GM18505 (cell line): ENCODE results near the gene RGS14.

Experiments
- ATAC-seq: cut with Tn5 transposase; IDR thresholded peaks from one replicate; pipeline ENCODE4 v1.9.1; 2021; ENCODE audit not compliant: unreplicated experiment
- POLR2A ChIP-seq: IDR thresholded peaks from 4 replicates; pipeline ENCODE4 v1.6.1; 2011; ENCODE audit warnings: borderline replicate concordance; ENCODE audit not compliant: insufficient read depth, insufficient read length; ENCODE audit errors: extremely low read depth

Gene RGS14, protein sequence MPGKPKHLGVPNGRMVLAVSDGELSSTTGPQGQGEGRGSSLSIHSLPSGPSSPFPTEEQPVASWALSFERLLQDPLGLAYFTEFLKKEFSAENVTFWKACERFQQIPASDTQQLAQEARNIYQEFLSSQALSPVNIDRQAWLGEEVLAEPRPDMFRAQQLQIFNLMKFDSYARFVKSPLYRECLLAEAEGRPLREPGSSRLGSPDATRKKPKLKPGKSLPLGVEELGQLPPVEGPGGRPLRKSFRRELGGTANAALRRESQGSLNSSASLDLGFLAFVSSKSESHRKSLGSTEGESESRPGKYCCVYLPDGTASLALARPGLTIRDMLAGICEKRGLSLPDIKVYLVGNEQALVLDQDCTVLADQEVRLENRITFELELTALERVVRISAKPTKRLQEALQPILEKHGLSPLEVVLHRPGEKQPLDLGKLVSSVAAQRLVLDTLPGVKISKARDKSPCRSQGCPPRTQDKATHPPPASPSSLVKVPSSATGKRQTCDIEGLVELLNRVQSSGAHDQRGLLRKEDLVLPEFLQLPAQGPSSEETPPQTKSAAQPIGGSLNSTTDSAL

DNA sequence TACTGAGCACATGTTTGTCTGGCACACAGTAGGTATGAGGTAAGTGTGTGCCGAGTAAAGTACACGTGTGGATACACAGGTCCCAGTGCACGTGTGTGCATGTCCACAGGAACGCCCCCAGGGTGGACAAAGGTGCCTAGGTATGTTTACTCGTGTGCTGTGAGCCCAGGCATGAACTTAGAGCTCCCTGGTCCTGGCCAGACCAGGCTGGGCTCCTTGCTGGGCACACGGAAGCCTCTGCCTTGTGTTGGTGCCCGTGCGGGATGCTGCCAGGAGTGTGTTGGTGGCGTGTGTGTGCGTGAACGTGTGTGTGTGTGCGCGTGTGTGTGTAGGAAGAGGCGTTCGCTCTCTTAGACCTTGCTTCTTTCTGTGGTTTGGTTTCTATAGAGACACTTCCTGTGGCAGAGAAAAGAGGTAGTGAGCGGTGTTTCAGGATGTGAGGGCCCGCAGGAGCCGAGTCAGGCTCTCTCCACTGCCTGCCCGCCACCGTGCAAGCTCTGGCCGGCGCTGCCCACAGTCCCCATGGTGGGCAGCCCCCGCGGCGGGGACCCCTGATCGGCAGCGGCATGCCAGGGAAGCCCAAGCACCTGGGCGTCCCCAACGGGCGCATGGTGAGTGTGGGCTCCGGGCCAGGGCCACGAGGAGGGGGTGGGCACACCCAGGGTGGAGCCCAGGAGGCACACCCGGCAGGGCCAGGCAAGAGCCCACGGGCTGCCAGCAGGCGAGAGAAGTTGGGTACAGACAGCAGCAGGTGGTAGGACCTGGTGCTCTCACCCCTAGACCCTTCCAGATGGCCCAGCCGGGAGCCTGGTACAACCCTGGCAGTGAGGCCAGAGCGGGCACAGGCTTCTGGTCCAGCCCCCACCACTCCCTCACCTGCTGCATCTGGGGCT is at the start of gene RGS14:
TSS of gene RGS14 (plus strand) at position 466 of the 893 bp plus-strand sequence. CDS start at position 567, 101 bp downstream.
- peak; percentile 81 for TF ChIP-seq POLR2A
- ATAC-seq = peak; percentile 79

DNA sequence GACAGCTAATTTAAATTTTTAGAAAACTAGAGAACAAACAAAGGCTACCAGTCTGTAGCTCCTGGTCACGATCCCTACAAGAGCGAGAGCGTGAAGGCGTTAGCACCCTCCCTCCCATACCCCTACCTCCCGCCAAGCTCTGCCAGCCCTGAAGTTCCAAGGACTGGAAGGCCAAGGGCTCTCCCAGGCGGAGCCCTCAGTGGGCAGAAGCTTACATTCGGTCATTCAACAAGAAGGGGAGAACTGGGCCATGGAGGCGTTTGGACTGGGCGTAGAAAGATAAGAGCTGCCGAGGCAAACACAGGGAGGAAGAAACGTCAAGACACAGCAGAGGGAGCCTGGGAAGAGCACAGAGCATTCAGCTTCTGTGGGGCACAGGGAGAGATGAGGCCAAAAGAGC is 49.0 kb upstream of the RGS14 start:
- no peak for ATAC-seq
- no peak for TF ChIP-seq POLR2A

DNA sequence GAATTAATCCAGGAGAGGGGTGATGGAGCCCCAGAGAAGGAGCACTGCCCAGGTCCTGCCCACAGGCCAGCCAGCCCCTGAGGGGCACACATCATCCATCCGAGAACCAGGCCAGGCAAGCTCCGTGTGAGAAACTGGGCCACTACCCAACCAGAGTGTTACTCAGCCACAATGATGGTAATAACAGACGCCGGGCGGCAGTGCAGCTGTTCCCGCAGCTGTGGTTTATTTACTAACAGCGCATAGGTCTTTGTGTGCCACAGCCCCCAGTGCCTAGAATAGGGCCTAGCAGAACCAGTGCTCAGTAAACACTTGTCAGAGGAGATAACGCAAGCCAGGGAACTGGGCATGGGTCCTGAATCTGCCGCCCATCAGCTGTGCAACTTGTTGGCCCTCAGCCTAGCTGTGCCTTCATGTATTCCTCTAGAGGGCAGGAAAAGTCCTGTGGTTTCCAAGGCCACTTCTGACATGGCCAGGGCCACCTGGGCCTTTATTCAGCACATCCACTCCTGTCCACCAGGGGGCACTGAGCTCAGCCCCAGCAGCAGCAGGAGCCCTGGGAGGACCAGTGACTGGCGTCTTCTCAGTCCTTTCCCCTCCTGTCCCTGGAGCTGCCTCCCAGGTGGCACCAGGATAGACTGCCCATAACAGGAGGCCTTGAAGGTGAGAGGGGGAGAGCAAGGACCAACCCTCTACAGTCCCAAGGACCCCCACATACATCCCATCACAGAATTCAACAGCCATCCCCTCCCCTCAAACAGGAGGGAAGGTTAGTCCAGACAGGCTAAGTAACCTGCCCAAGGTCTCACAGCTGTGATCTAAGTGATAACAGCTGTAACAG is 48.2 kb upstream of the RGS14 start:
- ATAC-seq = no peak
- no peak for TF ChIP-seq POLR2A

DNA sequence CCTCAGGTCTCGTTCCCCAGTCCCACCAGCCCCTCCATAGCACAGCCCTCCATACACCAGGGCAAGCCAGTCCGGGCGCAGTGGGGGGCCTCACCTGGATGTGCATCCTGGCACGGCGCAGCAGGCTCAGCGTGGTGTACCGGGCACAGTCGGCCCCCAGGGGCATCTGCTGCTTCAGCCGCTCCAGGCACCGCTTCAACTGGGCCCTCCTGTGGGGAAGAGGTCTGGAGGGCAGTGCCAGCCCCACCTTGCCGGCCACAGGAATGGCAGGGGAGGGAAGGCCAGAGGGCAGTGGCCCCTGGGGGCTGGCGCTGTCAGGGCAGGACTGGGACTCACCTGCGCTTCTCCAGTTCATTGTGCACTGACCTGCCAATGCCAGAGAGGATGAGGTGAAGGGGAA is 47.4 kb upstream of the RGS14 start:
- ATAC-seq = no peak
- no peak for TF ChIP-seq POLR2A

DNA sequence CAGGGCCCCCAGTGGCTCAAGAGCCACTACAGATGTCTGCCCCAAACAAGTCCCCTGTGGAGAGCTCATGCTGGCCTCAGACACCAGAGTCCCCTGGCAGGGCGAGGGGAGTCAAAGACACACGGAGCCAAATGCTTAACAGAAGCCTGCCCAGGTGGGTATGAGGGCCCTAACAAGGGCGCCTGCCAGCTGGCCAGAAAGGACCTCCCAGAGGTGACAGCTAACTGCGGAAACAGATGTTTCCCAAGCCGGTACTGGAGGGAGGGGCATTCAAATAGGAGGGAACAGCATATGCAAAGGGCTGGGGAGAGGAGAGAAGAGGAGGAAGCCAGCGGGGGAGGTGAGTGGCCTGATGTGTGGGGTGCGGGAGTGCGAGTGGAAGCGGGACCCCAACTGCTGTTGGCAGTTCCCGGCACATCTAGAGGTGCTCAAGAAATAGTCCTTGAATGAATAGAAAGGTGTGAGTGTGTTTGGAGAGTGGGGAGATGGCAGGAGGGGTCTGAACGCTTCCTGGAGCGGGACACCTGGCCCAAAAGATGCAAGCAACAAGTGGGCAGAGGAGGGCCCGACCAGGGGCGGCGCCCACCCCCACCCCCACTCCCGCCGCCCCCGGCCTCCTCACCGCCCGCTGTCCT is 46.9 kb upstream of the RGS14 start:
- ATAC-seq = no peak
- peak; percentile 46 for TF ChIP-seq POLR2A

DNA sequence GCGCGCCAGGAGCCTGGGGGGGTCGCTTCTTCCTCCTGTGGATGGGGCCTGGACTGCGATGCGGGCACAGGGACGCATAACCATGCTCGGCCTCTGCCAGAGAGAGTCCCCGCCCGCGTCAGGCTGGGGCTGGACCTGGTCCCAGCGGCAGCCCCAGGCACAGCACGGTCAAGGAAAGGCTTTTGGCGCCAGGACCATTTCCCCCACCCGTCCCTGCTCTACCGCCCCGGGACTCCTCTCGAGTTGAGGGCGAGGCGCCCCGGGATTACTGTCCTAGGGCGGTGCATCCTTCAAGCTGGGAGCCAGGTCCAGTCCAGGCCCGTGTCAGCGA is 46.4 kb upstream of the RGS14 start:
- no peak for ATAC-seq
- TF ChIP-seq POLR2A = peak; percentile 11

DNA sequence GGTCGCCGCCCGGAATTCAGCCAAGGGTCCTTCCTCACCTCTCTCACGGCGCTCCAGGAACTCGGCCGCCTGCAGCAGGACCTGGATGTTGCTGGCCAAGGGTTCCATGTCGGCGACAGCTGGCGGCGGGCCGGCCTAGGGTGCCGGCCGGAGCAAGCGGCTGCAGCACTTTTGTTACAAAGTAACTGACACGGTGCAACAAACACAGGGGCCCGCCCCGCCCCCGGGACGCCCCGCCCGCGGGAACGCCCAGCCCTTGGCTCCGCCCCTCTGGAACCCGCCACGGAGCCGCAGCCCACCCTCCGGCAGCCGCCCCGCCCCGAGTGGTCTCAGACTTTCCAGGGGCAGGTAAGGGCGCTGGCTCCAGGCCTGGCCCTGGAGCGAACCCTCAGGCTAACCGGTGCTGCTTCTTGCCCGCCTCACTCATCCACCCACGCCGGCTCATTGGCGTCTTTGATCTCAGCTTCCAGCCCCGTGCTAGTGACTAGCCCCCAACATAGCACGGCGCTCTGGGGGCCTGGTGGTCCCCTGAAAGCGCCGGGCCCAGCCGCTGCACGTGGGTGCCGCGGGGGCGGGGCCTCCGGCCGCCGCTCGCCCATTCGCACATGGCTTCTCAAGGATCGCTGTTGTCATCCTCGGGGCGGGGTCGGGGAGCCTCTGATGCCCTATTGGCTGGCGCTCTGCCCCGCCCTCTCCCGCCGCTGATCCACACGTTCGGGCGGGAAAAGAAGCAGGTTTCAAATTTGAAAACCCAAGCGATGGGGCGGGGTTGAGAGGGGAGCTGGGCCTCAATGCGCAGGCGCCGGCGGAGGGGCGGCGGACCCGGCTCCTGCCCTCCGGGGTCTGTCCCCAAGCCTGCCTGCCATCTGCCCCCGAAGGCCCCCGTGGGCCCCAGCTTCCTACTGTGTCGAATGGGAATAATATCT is 45.7 kb upstream of the RGS14 start, which contains the start of gene MXD3:
TSS of gene MXD3 (minus strand) at position 176 of the 926 bp plus-strand sequence. CDS start at position 108, 68 bp downstream.
- peak; percentile 56 for TF ChIP-seq POLR2A
- ATAC-seq = peak; percentile 69

DNA sequence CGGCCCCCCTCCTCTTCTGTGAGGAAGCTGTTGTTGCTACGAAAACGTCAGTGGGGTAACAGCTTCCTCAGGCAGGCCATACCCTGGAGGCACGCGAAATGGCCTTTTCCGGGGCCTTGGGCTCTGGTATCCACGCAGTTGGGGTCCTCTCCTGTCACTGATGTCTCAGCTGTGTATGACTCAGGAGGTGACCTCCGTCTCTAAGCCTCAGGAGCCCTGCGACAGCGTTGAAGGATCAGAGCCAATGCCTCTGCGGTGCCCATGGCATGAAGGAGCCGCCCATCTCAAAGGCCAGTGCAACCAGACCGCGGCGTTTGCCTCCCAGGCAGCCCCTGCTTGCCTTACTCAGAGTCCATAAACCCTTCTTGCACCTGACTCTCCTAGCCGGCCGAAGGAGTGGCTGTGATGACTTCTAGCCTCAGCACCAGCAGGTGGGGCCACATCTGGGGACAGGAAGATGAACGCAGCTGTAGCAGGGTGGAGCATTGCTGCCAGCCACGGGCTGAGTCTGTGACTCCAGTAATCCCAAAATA is 45.0 kb upstream of the RGS14 start:
- TF ChIP-seq POLR2A = no peak
- peak; percentile 24 for ATAC-seq

DNA sequence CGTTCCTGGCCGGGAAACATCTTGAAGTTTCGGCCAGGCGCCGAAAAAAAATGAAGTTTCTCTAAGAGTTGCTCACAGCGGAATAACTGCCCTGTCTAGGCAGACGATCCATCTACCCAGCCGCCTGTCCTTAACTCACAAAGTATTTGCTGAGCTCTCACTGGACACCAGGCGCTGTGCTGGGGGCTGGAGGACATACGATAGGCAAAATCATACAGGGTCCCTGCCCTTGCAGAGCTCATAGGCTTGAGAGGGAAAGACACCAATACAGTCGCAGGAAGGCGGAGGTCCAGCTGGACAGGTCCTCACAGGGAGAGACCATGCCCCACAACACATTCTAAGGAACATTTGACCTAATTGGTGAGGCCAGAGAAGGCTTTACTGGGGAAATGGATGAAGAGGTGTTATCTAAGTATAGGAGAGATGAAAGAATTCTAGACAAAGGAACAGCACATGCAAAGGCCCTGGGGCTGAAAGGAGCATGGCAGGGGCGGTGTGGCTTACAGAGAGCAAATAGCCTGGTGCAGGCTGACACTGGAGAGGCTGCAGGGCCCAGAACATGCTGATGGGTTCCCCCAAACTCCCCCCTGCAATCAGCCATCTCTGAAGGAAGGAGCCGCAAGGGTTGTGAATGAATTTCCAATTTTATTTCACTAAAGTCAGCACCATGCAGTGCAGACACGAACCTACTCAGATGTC is 44.0 kb upstream of the RGS14 start:
- ATAC-seq = no peak
- no peak for TF ChIP-seq POLR2A
